Measurements from ENCODE around the gene TAF1L. TPM values are rescaled to one million over a fixed set of nuclear protein-coding genes. Genes with fewer than 3 reads are reported as not detected.

Gene TAF1L
- total RNA-seq, 4 donors from 2014 or later = not detected

DNA sequence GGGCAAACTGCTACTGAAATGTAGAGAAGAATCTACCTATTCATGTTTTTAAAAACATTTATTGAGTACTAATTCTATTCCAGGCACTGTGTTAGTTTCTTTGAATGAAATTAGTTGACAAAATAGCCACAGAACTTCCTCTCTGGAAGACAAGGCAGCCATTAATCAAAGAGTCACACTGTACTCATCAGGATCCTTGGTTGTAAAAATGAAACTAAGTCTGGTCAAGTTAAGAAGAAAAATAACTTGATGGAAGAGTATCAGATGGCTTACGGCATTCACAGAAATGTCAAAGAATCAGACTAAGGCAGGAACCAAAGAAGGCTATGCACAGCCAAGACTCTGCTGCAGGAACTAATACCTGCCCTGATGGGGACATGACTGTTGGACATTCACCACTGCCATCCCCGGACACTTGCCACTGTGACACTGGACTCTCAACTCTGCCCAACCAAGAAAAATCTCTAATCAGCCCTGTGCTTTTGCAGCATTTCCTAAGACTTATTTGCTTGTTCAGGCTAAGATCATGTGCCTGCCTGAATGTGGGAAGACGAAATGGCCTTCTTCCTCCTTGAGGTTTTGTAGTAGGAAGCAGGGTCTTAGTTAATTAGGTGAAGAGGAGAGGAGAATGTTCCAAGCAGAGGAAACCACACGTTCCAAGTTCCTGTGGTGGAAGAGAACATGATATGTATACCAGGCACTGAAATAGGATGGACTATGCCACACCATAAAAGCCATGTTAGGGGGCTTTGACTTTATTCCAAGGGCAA lies 39.2 kb downstream of the TAF1L start:
- no peak overlapping the region for H3K4me3 ChIP-seq (ENCODE audit: low read depth, poor library complexity, severe bottlenecking)
- DNase-seq (ENCODE audit: low spot score in 2 of 2) = no peak
- intact Hi-C loops (cut with DNase I; ENCODE audit: low total_unique reads) = no loop called here
- WGBS, 2 donors = 64 to 72% methylated on average over 4 of the region's 4 CpGs
- TF ChIP-seq CTCF (IDR thresholded peaks at IDR 0.05) (no peak), POLR2A (IDR thresholded peaks at IDR 0.05) (no peak)

DNA sequence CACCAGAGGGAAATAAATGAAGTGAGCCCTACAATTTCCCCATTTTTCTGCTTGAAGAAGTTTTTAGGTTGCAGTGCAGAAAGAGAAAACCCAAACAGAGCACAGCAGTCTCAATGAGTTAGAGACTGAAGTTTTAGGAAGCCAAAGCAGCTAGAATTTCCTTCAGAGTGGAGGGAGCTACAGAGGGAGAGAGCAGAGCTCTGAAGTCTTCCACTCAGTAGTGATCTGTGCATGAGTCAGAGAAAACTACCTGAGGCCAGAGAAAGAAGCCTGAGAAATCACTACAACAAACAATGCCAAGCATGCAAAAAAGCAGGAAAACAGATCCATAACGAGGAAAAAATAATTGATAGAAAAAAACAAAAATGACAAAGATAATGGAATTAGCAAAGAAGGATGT lies 44.6 kb downstream of the TAF1L start:
- no peak overlapping the region for H3K4me3 ChIP-seq (ENCODE audit: low read depth, poor library complexity, severe bottlenecking)
- no peak for TF ChIP-seq POLR2A (IDR thresholded peaks at IDR 0.05)
- DNase-seq (ENCODE audit: low spot score in 2 of 2) = no peak
- 49 to 59% methylated on average over 1 of the region's 1 CpG for WGBS, 2 donors
- intact Hi-C loops (cut with DNase I; ENCODE audit: low total_unique reads) = no loop called here

GRCh38 chr9:32590476-32590875 lies 45.0 kb downstream of the TAF1L start:
- no peak for TF ChIP-seq CTCF (IDR thresholded peaks at IDR 0.05)
- no peak for TF ChIP-seq POLR2A (IDR thresholded peaks at IDR 0.05)
- no peak overlapping the region for H3K4me3 ChIP-seq (ENCODE audit: low read depth, poor library complexity, severe bottlenecking)
- WGBS, 2 donors = 55 to 71% methylated on average over 2 of the region's 2 CpGs
- no peak for DNase-seq (ENCODE audit: low spot score in 2 of 2)
- intact Hi-C loops (cut with DNase I; ENCODE audit: low total_unique reads) = no loop called here

GRCh38 chr9:32589083-32589723 lies 46.3 kb downstream of the TAF1L start:
- 50 to 57% methylated on average over 6 of the region's 6 CpGs for WGBS, 2 donors
- intact Hi-C loops (cut with DNase I; ENCODE audit: low total_unique reads) = loop anchor here (5.0 kb wide), 1 partner anchor 378 kb away; no protein-coding TSS in a partner anchor
- no peak for TF ChIP-seq CTCF (IDR thresholded peaks at IDR 0.05)
- DNase-seq (ENCODE audit: low spot score in 2 of 2) = no peak
- no peak overlapping the region for H3K4me3 ChIP-seq (ENCODE audit: low read depth, poor library complexity, severe bottlenecking)

GRCh38 chr9:32587901-32588300 lies 47.6 kb downstream of the TAF1L start:
- no peak for TF ChIP-seq POLR2A (IDR thresholded peaks at IDR 0.05)
- no peak for TF ChIP-seq CTCF (IDR thresholded peaks at IDR 0.05)
- intact Hi-C loops (cut with DNase I; ENCODE audit: low total_unique reads) = loop anchor here (5.0 kb wide), 1 partner anchor 379 kb away; no protein-coding TSS in a partner anchor
- DNase-seq (ENCODE audit: low spot score in 2 of 2) = no peak

DNA sequence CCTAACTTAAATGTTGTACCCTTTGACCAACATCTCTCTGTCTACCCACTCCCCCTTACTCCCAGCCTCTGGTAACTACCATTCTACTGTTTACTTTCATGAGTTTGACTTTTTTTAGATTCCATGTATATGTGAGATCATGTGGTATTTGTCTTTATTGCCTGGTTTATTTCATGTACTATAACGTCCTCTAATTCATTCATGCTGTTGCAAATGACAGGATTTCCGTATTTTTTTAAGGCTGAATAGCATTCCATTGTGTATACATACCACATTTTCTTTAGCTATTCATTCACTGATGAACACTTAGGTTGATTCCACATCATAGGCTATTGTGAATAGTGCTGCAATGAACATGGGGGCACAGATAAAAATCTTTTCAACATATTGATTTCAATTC lies 50.7 kb downstream of the TAF1L start:
- intact Hi-C loops (cut with DNase I; ENCODE audit: low total_unique reads) = loop anchor here (5.0 kb wide), 2 partner anchors 207 to 383 kb away; no protein-coding TSS in a partner anchor
- TF ChIP-seq POLR2A (IDR thresholded peaks at IDR 0.05) = no peak
- TF ChIP-seq CTCF (IDR thresholded peaks at IDR 0.05) = no peak
- no peak overlapping the region for H3K4me3 ChIP-seq (ENCODE audit: low read depth, poor library complexity, severe bottlenecking)
- DNase-seq (ENCODE audit: low spot score in 2 of 2) = no peak
- WGBS, 2 donors = 31 to 40% methylated on average over 2 of the region's 2 CpGs

More at GRCh38 chr9:32587901-32588300, 47.6 kb downstream of the TAF1L start:
- no peak overlapping the region for H3K4me3 ChIP-seq (ENCODE audit: low read depth, poor library complexity, severe bottlenecking)

Measured in lower leg skin (tissue), 4 donors.